ENCODE data around the gene KCMF1.

- TF ChIP-seq CTCF (conservative IDR thresholded peaks at IDR 0.05): no peak
- TF ChIP-seq ZFX (IDR thresholded peaks at IDR 0.05): no peak
These were observed 30.6 kb downstream of the KCMF1 start for GRCh38 chr2:85001595-85001994.

Measured in C4-2B (cell line).